Body of pancreas (tissue), 4 donors: ENCODE data around the gene SH3TC1. TPM values are rescaled to one million over a fixed set of nuclear protein-coding genes. Genes with fewer than 3 reads are reported as not detected.

ENCODE experiments used
- ATAC-seq: fragments of 150-250 bp; one replicate; pipeline ENCODE4 v1.9.1; 2016
- DNase-seq, 4 donors: peaks; one replicate each; pipeline ENCODE4 v3.0.0-alpha.2; 2019
- H3K27ac ChIP-seq, 4 donors: fragments of 200-600 bp; sonication (generic); 1 replicate in 3 of 4; 2 replicates in 1 of 4; pipeline versions ENCODE4 v1.5.1 to v1.6.1; 2016 to 2019; ENCODE audit warnings: mild to moderate bottlenecking in 1 of 4, mixed read lengths in 1 of 4, moderate library complexity in 1 of 4
- H3K27me3 ChIP-seq, 2 donors: fragments of 200-600 bp; sonication (generic); one replicate each; pipeline ENCODE4 v1.6.0; 2016; ENCODE audit warnings: mild to moderate bottlenecking in 1 of 2
- H3K36me3 ChIP-seq, 2 donors: fragments of 200-600 bp; sonication (generic); replicated peaks in 1 of 2; 2 replicates each; pipeline ENCODE4 v1.5.1; 2016; ENCODE audit warnings: low read depth in 2 of 2; ENCODE audit not compliant: insufficient read depth in 1 of 2
- H3K4me1 ChIP-seq: fragments of 200-600 bp; sonication (generic); one replicate; pipeline ENCODE4 v1.6.0; 2016
- H3K4me3 ChIP-seq, 2 donors: fragments of 200-600 bp; sonication (generic); 1 replicate in 1 of 2; 2 replicates in 1 of 2; pipeline ENCODE4 v1.5.1; 2016 to 2019
- H3K9me3 ChIP-seq, 3 donors: fragments of 200-600 bp; sonication (generic); 1 replicate in 2 of 3; 2 replicates in 1 of 3; pipeline ENCODE4 v1.5.1; 2016
- CTCF ChIP-seq, 7 experiments: fragments of 450-650 bp in 4 of 7; fragments of 200-600 bp in 3 of 7; sonication (generic) in 3 of 7; IDR thresholded peaks; one replicate each; pipeline ENCODE4 v1.5.1; 2016 to 2019; ENCODE audit warnings: antibody characterized with exemption in 7 of 7
- POLR2A ChIP-seq, 3 donors: fragments of 450-650 bp; IDR thresholded peaks; one replicate each; pipeline ENCODE4 v1.6.1; 2016; ENCODE audit warnings: antibody characterized with exemption in 3 of 3, mild to moderate bottlenecking in 2 of 3
- WGBS, 2 donors: methylation state at CpG; one replicate each; pipeline ENCODE4 v1.1.5; 2017; 5-methylcytosine and 5-hydroxymethylcytosine counted together
- intact Hi-C: fragments of 100-400 bp; cut with DNase I; formaldehyde crosslinking; loops from one replicate; pipeline ENCODE4 v1.15.1; 2023
- total RNA-seq, 2 donors: library from RNA; depleted of rRNA; stranded (reverse); fragments of >200 nt; gene quantifications; one replicate each; pipeline ENCODE4 v1.1.0, GENCODE V29; 2016

The SH3TC1 gene
- total RNA-seq, 2 donors from 2014 or later, result 31.1 to 103 TPM

GRCh38 chr4:8202108-8203051 is 3.3 kb downstream of the SH3TC1 start:
- H3K9me3 ChIP-seq, result no peaks in the 10 kb centered on the region
- DNase-seq (no peak), ATAC-seq (no peak)
- TF ChIP-seq POLR2A (IDR thresholded peaks at IDR 0.05) (no peak), CTCF (IDR thresholded peaks at IDR 0.05) (no peak)
- peaks cover 52% of the 10 kb centered on the region for H3K4me1 ChIP-seq
- intact Hi-C loops, result no loop called here
- H3K4me3 ChIP-seq, result no peak overlapping the region
- H3K27ac ChIP-seq, result no peak overlapping the region
- 78 to 90% methylated on average over 11 to 21 of the region's 21 CpGs for WGBS, 2 donors
- no peaks in the 10 kb centered on the region for H3K36me3 ChIP-seq
- H3K27me3 ChIP-seq, result no peaks in the 10 kb centered on the region

- intact Hi-C loops, result no loop called here
- Histone ChIP-seq H3K9me3 (no peaks in the 10 kb centered on the region), H3K27ac (no peak overlapping the region), H3K4me3 (no peak overlapping the region), H3K27me3 (no peaks in the 10 kb centered on the region), H3K36me3 (no peaks in the 10 kb centered on the region), H3K4me1 (peaks cover 48% of the 10 kb centered on the region)
- no peak for DNase-seq
- no peak for TF ChIP-seq POLR2A (IDR thresholded peaks at IDR 0.05)
- no peak for TF ChIP-seq CTCF (IDR thresholded peaks at IDR 0.05)
- no peak for ATAC-seq
- 69 to 90% methylated on average over 2 to 7 of the region's 7 CpGs for WGBS, 2 donors
Observed at GRCh38 chr4:8203052-8203401, 3.9 kb downstream of the SH3TC1 start.

- Histone ChIP-seq H3K27ac (no peak overlapping the region), H3K4me1 (peaks cover 40% of the 10 kb centered on the region), H3K27me3 (no peaks in the 10 kb centered on the region), H3K9me3 (no peaks in the 10 kb centered on the region), H3K4me3 (no peak overlapping the region), H3K36me3 (no peaks in the 10 kb centered on the region)
- WGBS, 2 donors, result 86 to 90% methylated on average over 3 to 10 of the region's 10 CpGs
- intact Hi-C loops, result no loop called here
- DNase-seq, result no peak
- TF ChIP-seq POLR2A (IDR thresholded peaks at IDR 0.05) (no peak), CTCF (IDR thresholded peaks at IDR 0.05) (no peak)
- no peak for ATAC-seq
Observed at GRCh38 chr4:8203817-8204216, 4.7 kb downstream of the SH3TC1 start.

- no peak for ATAC-seq
- H3K4me1 ChIP-seq, result peaks cover 31% of the 10 kb centered on the region
- H3K27ac ChIP-seq, result no peak overlapping the region
- H3K27me3 ChIP-seq, result no peaks in the 10 kb centered on the region
- intact Hi-C loops, result no loop called here
- WGBS, 2 donors, result 87 to 92% methylated on average over 25 to 27 of the region's 31 CpGs
- DNase-seq, result no peak
- no peak overlapping the region for H3K4me3 ChIP-seq
- TF ChIP-seq POLR2A (IDR thresholded peaks at IDR 0.05), result no peak
- no peak for TF ChIP-seq CTCF (IDR thresholded peaks at IDR 0.05)
- no peaks in the 10 kb centered on the region for H3K36me3 ChIP-seq
- no peaks in the 10 kb centered on the region for H3K9me3 ChIP-seq
Observed at GRCh38 chr4:8204576-8205227, 5.6 kb downstream of the SH3TC1 start.
